GM13977 (cell line): ENCODE data around the gene KRT82.

Source experiments
- DNase-seq: peaks from one replicate; pipeline ENCODE4 v3.0.0; 2012; ENCODE audit warnings: low spot score
- in situ Hi-C: fragments of 300-500 bp; cut with MboI; formaldehyde crosslinking; loops from one replicate; pipeline ENCODE4 v1.12.0; 2022; ENCODE audit warnings: low sequenced_read_pairs, low pct_unique_long_range_greater_than_20kb, mixed read lengths, inconsistent platforms; ENCODE audit not compliant: unreplicated experiment
- TF ChIP-seq, protein P1 (sequence below): IDR thresholded peaks from 2 replicates; pipeline ENCODE4 v1.5.1; 2012; ENCODE audit warnings: mild to moderate bottlenecking, control low read depth; ENCODE audit not compliant: insufficient read depth; ENCODE audit errors: extremely low read depth, missing control alignments

Gene KRT82

DNA sequence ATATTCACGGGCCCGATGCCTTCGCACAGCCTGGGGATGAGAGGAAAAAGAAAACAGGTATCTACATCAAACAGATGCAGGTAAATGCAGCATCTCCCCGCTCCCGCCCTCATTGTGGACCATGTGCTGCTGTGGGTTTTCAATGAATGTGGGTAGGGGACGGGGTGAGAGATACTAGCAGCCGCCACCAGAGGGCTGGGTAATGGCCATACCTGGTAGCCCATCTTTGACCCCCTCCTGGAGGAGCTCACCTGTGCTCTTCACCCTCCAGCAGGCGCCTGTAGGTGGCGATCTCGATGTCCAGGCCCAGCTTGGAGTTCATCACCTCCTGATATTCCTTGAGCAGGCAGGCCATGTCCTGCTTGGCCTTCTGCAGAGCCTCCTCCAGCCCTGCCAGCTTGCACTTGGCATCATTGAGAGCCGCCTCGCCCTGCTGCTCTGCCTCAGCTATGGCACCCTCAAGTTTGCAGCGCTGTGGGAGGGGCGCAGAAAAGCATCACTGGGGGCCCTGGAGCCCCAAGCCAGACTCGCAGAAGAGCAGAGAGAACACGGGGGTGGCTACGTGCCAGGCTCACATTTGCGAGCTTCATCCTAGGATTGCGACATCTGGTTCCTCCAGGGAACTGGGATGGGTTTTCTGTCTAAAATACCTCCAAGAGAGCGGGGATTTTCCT is 10.2 kb downstream of the KRT82 start:
- in situ Hi-C loops, result loop anchor here (25.0 kb wide), 1 partner anchor 591 kb away; no protein-coding TSS in a partner anchor
- DNase-seq, result no peak
- TF ChIP-seq, protein P1, sequence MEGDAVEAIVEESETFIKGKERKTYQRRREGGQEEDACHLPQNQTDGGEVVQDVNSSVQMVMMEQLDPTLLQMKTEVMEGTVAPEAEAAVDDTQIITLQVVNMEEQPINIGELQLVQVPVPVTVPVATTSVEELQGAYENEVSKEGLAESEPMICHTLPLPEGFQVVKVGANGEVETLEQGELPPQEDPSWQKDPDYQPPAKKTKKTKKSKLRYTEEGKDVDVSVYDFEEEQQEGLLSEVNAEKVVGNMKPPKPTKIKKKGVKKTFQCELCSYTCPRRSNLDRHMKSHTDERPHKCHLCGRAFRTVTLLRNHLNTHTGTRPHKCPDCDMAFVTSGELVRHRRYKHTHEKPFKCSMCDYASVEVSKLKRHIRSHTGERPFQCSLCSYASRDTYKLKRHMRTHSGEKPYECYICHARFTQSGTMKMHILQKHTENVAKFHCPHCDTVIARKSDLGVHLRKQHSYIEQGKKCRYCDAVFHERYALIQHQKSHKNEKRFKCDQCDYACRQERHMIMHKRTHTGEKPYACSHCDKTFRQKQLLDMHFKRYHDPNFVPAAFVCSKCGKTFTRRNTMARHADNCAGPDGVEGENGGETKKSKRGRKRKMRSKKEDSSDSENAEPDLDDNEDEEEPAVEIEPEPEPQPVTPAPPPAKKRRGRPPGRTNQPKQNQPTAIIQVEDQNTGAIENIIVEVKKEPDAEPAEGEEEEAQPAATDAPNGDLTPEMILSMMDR, result peak; percentile 17

DNA sequence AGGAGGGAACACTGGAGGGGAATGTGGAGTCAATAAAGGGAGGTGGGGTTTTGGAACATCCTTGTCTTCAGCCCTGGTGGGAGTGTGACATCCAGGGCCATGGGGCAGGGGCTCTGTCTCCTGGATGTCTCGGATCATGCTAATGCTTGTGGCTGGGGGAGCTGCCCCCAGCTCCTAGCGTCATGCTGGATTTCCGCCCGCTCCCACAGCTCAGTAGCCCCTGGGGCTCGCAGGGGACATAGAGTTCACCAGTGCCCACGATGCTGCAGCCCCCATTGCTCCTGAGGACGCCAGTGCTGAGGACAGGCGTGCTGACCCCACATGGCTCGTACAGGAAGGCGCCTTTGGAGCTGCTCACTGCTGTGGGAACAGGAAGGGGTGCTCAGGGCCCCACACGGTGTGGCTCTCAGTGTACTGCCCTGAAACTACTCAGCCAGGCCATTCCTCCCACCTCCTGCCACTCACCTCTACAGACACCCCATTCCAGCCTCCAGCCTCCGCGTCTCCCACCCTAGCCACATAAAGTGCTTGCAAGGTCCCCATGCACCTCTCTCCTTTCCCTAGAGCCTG is 11.2 kb downstream of the KRT82 start:
- TF ChIP-seq, protein P1, result no peak
- in situ Hi-C loops, result loop anchor here (25.0 kb wide), 1 partner anchor 592 kb away; no protein-coding TSS in a partner anchor
- no peak for DNase-seq

DNA sequence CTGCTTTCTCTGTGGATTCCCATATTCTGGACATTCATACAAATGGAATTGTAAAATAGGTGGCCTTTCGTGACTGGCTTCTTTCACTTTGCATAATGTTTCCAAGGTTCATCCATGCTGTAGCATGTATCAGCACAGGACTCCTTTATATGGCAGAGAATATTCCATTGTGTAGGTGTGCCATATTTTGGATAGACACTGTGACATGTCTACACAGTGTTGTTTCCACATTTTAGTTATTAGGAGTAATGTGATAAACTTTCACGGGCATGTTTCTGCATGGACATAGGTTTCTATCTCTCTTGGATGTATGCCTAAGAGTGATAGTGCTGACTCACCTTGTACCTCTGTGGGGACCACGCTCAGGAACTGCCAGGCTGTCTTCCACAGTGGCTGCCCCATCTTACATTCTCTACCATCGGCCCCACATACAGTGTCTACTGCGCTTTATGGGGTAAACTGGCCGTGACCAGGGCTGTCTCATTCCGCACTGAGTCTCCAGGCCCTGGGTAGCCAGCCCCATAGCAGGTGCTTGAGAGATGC is 13.6 kb downstream of the KRT82 start:
- TF ChIP-seq, protein P1, result no peak
- DNase-seq, result no peak
- in situ Hi-C loops, result loop anchor here (25.0 kb wide), 1 partner anchor 595 kb away; no protein-coding TSS in a partner anchor

DNA sequence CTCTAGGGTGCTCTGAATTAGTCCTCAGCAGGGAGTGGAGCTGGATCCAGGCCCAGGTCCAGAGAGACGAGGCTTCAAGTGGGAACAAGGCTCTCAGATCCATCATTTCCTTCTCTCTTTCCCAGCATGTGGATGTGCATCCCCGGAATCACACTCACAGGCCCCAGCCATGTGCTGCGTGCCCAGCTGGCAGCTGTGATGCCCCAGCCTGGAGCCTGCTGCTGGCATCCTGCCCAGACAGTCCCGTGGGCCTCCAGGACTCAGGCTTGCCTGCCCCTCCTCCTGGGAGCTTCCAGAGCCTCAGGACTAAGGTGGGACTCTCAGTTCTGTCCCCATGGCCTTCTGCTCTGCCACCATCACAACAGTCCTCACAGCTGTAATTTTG is 14.5 kb downstream of the KRT82 start:
- no peak for DNase-seq
- TF ChIP-seq, protein P1, result no peak
- in situ Hi-C loops, result loop anchor here (25.0 kb wide), 1 partner anchor 596 kb away; no protein-coding TSS in a partner anchor

DNA sequence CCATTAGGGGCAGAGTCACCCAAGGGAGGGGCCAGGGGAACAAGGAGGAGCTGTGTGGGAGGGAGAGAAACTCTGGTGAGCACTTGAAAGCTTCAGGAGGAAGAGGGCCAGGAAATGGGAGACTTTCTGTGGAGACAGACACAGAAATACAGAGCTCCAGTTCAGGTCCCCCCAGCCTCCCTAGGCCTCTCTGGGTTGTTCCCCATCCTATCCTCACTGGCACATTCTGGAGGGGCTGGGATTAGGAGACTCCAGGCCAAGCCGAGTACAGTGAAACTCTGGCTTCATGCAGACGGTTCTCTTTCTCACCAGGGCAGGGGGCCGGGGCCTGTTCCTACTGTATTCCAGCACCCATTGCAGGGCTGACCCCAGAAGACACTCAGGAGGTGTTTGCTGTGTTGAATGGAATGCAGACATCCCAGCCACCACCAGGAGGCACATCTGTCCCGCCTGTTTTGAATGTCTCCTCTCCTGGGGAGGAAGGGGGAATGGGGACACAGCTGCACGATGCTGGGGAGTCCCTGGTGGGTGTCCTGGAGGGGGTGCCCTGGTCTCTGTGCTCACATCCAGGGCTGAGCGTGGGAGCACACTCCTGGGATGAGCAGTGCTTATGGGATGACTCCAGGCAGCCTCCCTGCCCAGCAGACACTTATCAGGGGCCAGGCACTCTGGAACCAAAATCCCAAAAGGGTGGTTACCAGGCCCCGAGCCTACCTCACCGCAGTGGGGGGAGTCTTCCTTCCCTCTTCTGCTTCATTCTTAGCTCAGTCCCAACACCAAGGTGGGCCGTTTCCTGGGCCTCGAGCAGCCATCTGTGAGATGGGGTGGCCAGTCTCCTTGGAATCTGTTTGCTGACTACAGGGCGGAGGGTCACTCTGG is 15.2 kb downstream of the KRT82 start:
- TF ChIP-seq, protein P1, result peak; percentile 40
- no peak for DNase-seq
- in situ Hi-C loops, result loop anchor here (25.0 kb wide), 1 partner anchor 596 kb away; no protein-coding TSS in a partner anchor

DNA sequence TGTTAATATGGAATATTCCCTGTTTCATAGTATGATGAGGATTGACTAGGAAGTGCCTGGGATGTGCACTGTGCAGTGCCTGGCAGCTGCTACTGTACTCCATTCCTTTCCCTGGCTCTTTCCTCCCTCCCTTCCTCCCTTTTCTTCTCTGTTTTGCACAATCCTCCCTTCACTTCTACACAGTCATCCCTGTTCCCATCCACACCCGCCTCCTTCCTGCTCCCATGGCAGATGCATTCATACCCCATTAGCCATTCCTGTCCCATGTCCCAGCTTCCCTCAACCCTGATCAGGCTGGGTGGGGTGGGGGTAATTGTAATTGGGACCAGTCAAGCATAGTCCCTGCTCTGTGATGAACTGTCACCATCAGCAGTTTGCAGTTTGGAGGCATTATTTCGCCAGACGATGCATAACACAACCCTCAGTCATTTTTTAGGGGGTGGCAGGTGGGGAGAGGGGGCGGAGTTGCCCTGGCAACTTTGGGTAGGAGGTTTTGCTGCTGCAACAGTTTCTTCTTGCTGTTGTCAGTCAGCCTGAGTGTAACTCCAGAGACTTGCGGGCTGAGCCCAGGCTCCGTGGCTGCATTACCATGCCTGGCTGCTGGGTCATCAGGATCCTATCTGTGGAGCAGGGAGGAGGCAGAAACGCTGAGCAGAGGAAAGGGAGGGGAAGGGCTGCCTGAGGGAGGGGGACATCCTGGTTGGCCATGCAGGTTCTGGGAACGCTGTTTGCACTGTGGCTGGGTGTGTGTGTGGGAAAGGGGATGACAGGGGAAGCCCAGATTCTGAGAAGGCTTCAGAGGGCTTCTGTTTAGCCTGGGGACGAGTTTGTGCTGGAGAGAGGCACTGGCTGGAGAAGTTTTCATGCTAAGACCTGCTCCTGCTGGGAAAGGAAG is 16.6 kb downstream of the KRT82 start:
- DNase-seq, result no peak
- in situ Hi-C loops, result loop anchor here (25.0 kb wide), 1 partner anchor 598 kb away; no protein-coding TSS in a partner anchor
- TF ChIP-seq, protein P1, result no peak
